HCT116 (cell line): ENCODE data around the gene GP1BB. TPM values are rescaled to one million over a fixed set of nuclear protein-coding genes. Genes with fewer than 3 reads are reported as not detected.

Experiments
- ATAC-seq: fragments of 200-7000 bp; cut with Tn5 transposase; 2 replicates; pipeline ENCODE4 v1.9.1; 2020; ENCODE audit warnings: mild to moderate bottlenecking, moderate library complexity
- BruUV-seq: library from RNA; stranded (reverse); fragments of 400-500 nt; replicated peaks from 2 replicates; lab custom pipeline; 2021; lab: Mats Ljungman, UMichigan
- CTCF ChIA-PET: fragments of 300-600 bp; sonication (Branson Sonifier 250); formaldehyde crosslinking; loops from one replicate; lab custom pipeline; 2021; ENCODE audit warnings: antibody characterized with exemption; lab: Charles Lee
- POLR2A ChIA-PET: fragments of 300-600, 350-600 bp; sonication (Branson Sonifier 250); formaldehyde crosslinking; loops from one replicate; lab custom pipeline; 2021; ENCODE audit warnings: antibody characterized with exemption; lab: Charles Lee
- RAD21 ChIA-PET, 2 experiments: fragments of 300-600 bp; sonication (Branson Sonifier 250); formaldehyde crosslinking; loops; one replicate each; lab custom pipeline; 2023; ENCODE audit warnings: low total read pairs in 2 of 2; ENCODE audit not compliant: uncharacterized antibody in 2 of 2, unreplicated experiment in 2 of 2, low non-redundant PET in 1 of 2; lab: Charles Lee
- DNase-seq: peaks from one replicate; pipeline ENCODE4 v3.0.0-alpha.2; 2010; ENCODE audit warnings: low read depth, low spot score
- H2AFZ ChIP-seq: fragments of 200-600 bp; shearing (Covaris generic), sonication (generic); 2 replicates; pipeline ENCODE4 v1.6.1; 2017; ENCODE audit warnings: low read depth, mixed run types, mixed read lengths, antibody characterized with exemption, low read length; ENCODE audit not compliant: poor library complexity, severe bottlenecking
- H3K27ac ChIP-seq: 2 replicates; pipeline ENCODE4 v1.5.1; 2012; ENCODE audit warnings: low read depth, low read length
- H3K27me3 ChIP-seq: fragments of 200-600 bp; sonication (generic); 2 replicates; pipeline ENCODE4 v1.6.1; 2016; ENCODE audit warnings: mixed run types, low read length, mixed read lengths; ENCODE audit not compliant: insufficient read depth
- H3K36me3 ChIP-seq, 2 experiments: fragments of 200-500 bp in 1 of 2; fragments of 200-600 bp in 1 of 2; sonication (Bioruptor generic) in 1 of 2; sonication (generic) in 1 of 2; 2 replicates each; pipeline versions ENCODE4 v1.5.1 to v1.6.1; 2014 to 2016; ENCODE audit warnings: low read length in 2 of 2, inconsistent platforms in 1 of 2, mixed read lengths in 1 of 2, mixed run types in 1 of 2; ENCODE audit not compliant: insufficient read depth in 2 of 2, control insufficient read depth in 1 of 2
- H3K4me1 ChIP-seq, 2 experiments: fragments of 200-600 bp in 1 of 2; sonication (generic) in 1 of 2; 2 replicates each; pipeline versions ENCODE4 v1.5.1 to v1.6.1; 2012 to 2017; ENCODE audit warnings: low read length in 2 of 2, inconsistent platforms in 1 of 2, mild to moderate bottlenecking in 1 of 2, mixed read lengths in 1 of 2, mixed run types in 1 of 2, moderate library complexity in 1 of 2; ENCODE audit not compliant: insufficient read depth in 2 of 2, control insufficient read depth in 1 of 2
- H3K4me2 ChIP-seq: fragments of 200-600 bp; sonication (generic); 2 replicates; pipeline ENCODE4 v1.6.1; 2017; ENCODE audit warnings: mixed run types, low read length, mixed read lengths
- H3K4me3 ChIP-seq, 2 experiments: fragments of 200-600 bp in 1 of 2; sonication (generic) in 1 of 2; replicated peaks in 1 of 2; 2 replicates each; pipeline ENCODE4 v1.5.1; 2011 to 2016; ENCODE audit warnings: low read length in 2 of 2, control low read depth in 1 of 2, low read depth in 1 of 2, mild to moderate bottlenecking in 1 of 2, mixed read lengths in 1 of 2, mixed run types in 1 of 2
- H3K79me2 ChIP-seq: fragments of 200-600 bp; sonication (generic); 2 replicates; pipeline ENCODE4 v1.6.1; 2017; ENCODE audit warnings: mild to moderate bottlenecking, mixed run types, low read length, moderate library complexity, mixed read lengths; ENCODE audit not compliant: insufficient read depth
- H3K9ac ChIP-seq: fragments of 200-600 bp; sonication (generic); 2 replicates; pipeline ENCODE4 v1.6.1; 2016; ENCODE audit warnings: low read length, mixed read lengths
- H3K9me2 ChIP-seq: fragments of 200-600 bp; sonication (generic), shearing (Covaris generic); 2 replicates; pipeline ENCODE4 v1.6.1; 2017; ENCODE audit warnings: mixed run types, mild to moderate bottlenecking, moderate library complexity; ENCODE audit not compliant: insufficient read depth
- H3K9me3 ChIP-seq, 2 experiments: fragments of 200-500 bp in 1 of 2; fragments of 200-600 bp in 1 of 2; sonication (Bioruptor generic) in 1 of 2; sonication (generic) in 1 of 2; 2 replicates each; pipeline ENCODE4 v1.6.1; 2014 to 2017; ENCODE audit warnings: low read length in 2 of 2, mixed read lengths in 2 of 2, inconsistent platforms in 1 of 2, low read depth in 1 of 2, mild to moderate bottlenecking in 1 of 2, mixed run types in 1 of 2, moderate library complexity in 1 of 2; ENCODE audit not compliant: control insufficient read depth in 1 of 2, insufficient read depth in 1 of 2
- H4K20me1 ChIP-seq: fragments of 200-600 bp; sonication (generic), shearing (Covaris generic); 2 replicates; pipeline ENCODE4 v1.6.1; 2017; ENCODE audit warnings: mixed run types, mild to moderate bottlenecking, moderate library complexity; ENCODE audit not compliant: insufficient read depth
- CEBPB ChIP-seq: IDR thresholded peaks from 2 replicates; pipeline ENCODE4 v1.6.1; 2012; ENCODE audit warnings: low read depth
- EGR1 ChIP-seq: IDR thresholded peaks from 2 replicates; pipeline ENCODE4 v1.6.1; 2012; ENCODE audit warnings: low read depth
- EZH2phosphoT487 ChIP-seq: fragments of 200-600 bp; IDR thresholded peaks from 2 replicates; pipeline ENCODE4 v1.6.1; 2018; ENCODE audit warnings: antibody characterized with exemption, borderline replicate concordance
- FOSL1 ChIP-seq: IDR thresholded peaks from 2 replicates; pipeline ENCODE4 v1.6.1; 2012; ENCODE audit warnings: low read depth
- JUND ChIP-seq: IDR thresholded peaks from 2 replicates; pipeline ENCODE4 v1.6.1; 2012
- POLR2AphosphoS5 ChIP-seq: IDR thresholded peaks from 2 replicates; pipeline ENCODE4 v1.6.1; 2011; ENCODE audit warnings: mild to moderate bottlenecking, low read depth, low read length, moderate library complexity
- SIN3A ChIP-seq: IDR thresholded peaks from 2 replicates; pipeline ENCODE4 v1.6.1; 2012; ENCODE audit warnings: low read depth
- SP1 ChIP-seq: IDR thresholded peaks from 2 replicates; pipeline ENCODE4 v1.6.1; 2012; ENCODE audit warnings: low read depth
- SRF ChIP-seq: IDR thresholded peaks from 2 replicates; pipeline ENCODE4 v1.6.1; 2012; ENCODE audit warnings: low read depth
- TCF7L2 ChIP-seq: IDR thresholded peaks from 2 replicates; pipeline ENCODE4 v1.7.0; 2011; ENCODE audit warnings: borderline replicate concordance, inconsistent platforms; ENCODE audit not compliant: insufficient read depth, insufficient read length; ENCODE audit errors: extremely low read depth
- ZBTB33 ChIP-seq: IDR thresholded peaks from 2 replicates; pipeline ENCODE4 v1.6.1; 2011; ENCODE audit warnings: mild to moderate bottlenecking, low read length, moderate library complexity; ENCODE audit not compliant: insufficient replicate concordance; ENCODE audit errors: extremely low read depth
- ZFX ChIP-seq: fragments of 450-650 bp; IDR thresholded peaks from 2 replicates; pipeline ENCODE4 v1.6.1; 2017
- ZNF274 ChIP-seq: fragments of 200-500 bp; sonication (Bioruptor generic); IDR thresholded peaks from 2 replicates; pipeline ENCODE4 v1.6.1; 2014; ENCODE audit warnings: mild to moderate bottlenecking, low read depth, low read length, inconsistent platforms
- intact Hi-C: fragments of 100-400 bp; cut with micrococcal nuclease; formaldehyde crosslinking; loops from 2 replicates; pipeline ENCODE4 v1.10.0; 2022
- total RNA-seq: library from RNA; stranded (reverse); gene quantifications from one replicate; pipeline ENCODE4 v1.2.1, GENCODE V29; 2021; ENCODE audit not compliant: unreplicated experiment
- TF ChIP-seq, protein P1 (sequence below): IDR thresholded peaks from 2 replicates; pipeline ENCODE4 v1.6.1; 2012
- TF ChIP-seq, protein P2 (sequence below): IDR thresholded peaks from 2 replicates; pipeline ENCODE4 v1.6.1; 2012; ENCODE audit warnings: low read depth

GP1BB gene
- total RNA-seq, 1 experiment from 2014 or later = 4.8 TPM

DNA sequence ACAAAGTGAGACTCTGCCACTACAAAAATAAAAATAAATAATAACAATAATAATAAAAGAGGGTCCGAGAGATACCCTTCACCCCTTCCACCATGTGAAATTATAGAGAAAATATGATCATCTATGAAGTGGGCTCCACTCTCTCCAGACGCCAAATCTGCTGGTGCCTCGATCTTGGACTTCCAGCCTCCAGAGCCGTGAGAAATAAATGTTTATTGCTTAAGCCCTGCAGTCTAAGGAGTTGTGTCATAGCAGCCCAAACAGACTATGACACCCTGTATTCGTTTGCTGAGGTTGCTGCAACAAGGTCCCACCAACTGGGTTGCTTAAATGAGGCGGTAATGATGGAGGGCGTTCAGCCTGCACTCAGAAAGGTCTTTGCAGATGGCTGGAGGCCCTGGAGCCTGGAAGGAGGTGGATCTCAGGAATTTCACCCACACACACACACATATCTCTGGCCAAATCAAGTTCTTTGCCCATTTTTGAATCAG, 16.6 kb upstream of the GP1BB start (continued):
- TF ChIP-seq SRF = no peak
- TF ChIP-seq, protein P1, sequence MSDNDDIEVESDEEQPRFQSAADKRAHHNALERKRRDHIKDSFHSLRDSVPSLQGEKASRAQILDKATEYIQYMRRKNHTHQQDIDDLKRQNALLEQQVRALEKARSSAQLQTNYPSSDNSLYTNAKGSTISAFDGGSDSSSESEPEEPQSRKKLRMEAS = no peak
- TF ChIP-seq EGR1 = no peak
- no peak for TF ChIP-seq SP1
- TF ChIP-seq, protein P2, sequence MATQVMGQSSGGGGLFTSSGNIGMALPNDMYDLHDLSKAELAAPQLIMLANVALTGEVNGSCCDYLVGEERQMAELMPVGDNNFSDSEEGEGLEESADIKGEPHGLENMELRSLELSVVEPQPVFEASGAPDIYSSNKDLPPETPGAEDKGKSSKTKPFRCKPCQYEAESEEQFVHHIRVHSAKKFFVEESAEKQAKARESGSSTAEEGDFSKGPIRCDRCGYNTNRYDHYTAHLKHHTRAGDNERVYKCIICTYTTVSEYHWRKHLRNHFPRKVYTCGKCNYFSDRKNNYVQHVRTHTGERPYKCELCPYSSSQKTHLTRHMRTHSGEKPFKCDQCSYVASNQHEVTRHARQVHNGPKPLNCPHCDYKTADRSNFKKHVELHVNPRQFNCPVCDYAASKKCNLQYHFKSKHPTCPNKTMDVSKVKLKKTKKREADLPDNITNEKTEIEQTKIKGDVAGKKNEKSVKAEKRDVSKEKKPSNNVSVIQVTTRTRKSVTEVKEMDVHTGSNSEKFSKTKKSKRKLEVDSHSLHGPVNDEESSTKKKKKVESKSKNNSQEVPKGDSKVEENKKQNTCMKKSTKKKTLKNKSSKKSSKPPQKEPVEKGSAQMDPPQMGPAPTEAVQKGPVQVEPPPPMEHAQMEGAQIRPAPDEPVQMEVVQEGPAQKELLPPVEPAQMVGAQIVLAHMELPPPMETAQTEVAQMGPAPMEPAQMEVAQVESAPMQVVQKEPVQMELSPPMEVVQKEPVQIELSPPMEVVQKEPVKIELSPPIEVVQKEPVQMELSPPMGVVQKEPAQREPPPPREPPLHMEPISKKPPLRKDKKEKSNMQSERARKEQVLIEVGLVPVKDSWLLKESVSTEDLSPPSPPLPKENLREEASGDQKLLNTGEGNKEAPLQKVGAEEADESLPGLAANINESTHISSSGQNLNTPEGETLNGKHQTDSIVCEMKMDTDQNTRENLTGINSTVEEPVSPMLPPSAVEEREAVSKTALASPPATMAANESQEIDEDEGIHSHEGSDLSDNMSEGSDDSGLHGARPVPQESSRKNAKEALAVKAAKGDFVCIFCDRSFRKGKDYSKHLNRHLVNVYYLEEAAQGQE = no peak

DNA sequence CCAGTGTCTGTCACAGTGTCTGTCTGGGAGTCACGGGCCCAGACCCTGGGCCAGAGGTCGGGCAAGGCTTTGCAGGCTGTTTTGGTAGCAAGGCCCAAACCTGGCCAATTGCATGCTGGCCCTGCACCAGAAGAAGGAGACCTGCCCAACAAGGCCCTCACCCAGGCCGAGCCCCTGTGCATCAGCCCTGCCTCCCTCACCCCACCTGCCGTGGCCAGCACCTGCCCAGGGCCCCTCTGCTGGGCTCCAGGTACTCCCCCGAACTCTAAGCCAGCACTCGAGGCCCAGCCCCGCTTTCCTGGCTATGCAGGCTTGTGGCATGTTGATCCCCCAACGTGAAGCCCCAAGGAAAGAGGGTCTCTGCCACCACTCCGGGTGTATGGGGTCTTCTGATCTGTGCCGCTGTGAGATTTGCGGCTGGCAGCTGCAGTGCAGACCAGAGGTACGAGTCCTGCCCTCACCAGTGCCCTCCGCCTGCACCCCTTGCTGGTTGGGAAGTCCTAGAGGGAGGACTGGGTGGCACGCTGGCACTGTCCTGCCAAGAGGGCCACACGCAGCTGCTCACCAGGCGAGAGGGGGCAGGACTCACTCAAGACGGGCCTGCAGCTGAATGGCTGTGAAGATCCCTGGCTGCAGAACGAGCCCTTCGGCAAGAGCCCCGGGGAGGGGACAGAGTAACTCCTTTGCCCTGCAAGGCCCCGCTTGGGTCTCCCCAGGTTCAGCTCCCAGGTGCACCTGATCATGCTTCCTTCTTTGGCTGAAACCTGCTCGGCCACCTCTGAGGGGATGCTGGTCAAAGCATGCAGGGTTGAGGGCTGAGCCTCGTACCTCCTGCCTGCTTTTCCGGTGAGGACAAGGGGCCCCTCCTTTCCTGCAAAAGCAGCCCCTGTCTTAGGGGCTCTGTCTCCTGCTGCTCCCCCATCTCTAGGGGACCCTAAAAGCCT, 15.7 kb upstream of the GP1BB start:
- Histone ChIP-seq H3K9me2 (no peaks in the 10 kb centered on the region), H3K79me2 (no peaks in the 10 kb centered on the region), H3K9ac (no peak overlapping the region), H3K36me3 (no peaks in the 10 kb centered on the region), H3K4me2 (no peak overlapping the region), H2AFZ (no peak overlapping the region), H3K9me3 (no peaks in the 10 kb centered on the region), H4K20me1 (no peaks in the 10 kb centered on the region), H3K27ac (no peak overlapping the region), H3K4me3 (no peak overlapping the region), H3K4me1 (no peaks in the 10 kb centered on the region), H3K27me3 (no peaks in the 10 kb centered on the region)
- ChIA-PET RAD21 (no interaction called here), CTCF (no interaction called here), POLR2A (no interaction called here)
- TF ChIP-seq TCF7L2 (no peak), ZNF274 (no peak), EGR1 (no peak), CEBPB (no peak), FOSL1 (no peak), SP1 (no peak), SIN3A (no peak), ZBTB33 (no peak), JUND (no peak), ZFX (no peak), EZH2phosphoT487 (no peak), POLR2AphosphoS5 (no peak), SRF (no peak)
- BruUV-seq = no TSS peak
- DNase-seq (no peak), ATAC-seq (no peak)
- intact Hi-C loops = no loop called here
